Measurements from ENCODE around the gene PNPLA5. TPM values are rescaled to one million over a fixed set of nuclear protein-coding genes. Genes with fewer than 3 reads are reported as not detected.

PNPLA5 gene
- total RNA-seq, 1 experiment from 2014 or later, result 5.5 TPM

- Mint-ChIP-seq H3K4me1 (peaks cover 30 to 37% of the 10 kb centered on the region in 2 experiments), H3K9me3 (no peaks in the 10 kb centered on the region; a peak in 1 of 5 replicates), H3K27ac (no peak overlapping the region)
Measured at GRCh38 chr22:43926349-43926710, 34.5 kb upstream of the PNPLA5 start.

More at GRCh38 chr22:43926349-43926710, 34.5 kb upstream of the PNPLA5 start:
- Histone ChIP-seq H4K20me1 (ENCODE audit: control insufficient read depth, insufficient read depth, insufficient read length) (no peaks in the 10 kb centered on the region), H3K4me1 (ENCODE audit: insufficient read depth, low read length) (peaks cover 3% of the 10 kb centered on the region; the same call in 1 of the 2 replicates), H4K5ac (ENCODE audit: insufficient read length, low read depth, low read length) (no peak overlapping the region), H3K23me2 (ENCODE audit: insufficient read length, low read depth, low read length, poor library complexity, severe bottlenecking) (peaks cover 3% of the 10 kb centered on the region), H3T11ph (ENCODE audit: low read length) (no peak overlapping the region), H3K27me3 (ENCODE audit: insufficient read depth, low read length) (no peaks in the 10 kb centered on the region), H3K18ac (ENCODE audit: insufficient read length, low read depth, low read length) (no peak overlapping the region), H2BK20ac (ENCODE audit: low read depth, low read length, poor library complexity, severe bottlenecking) (no peak overlapping the region), H3K79me2 (ENCODE audit: insufficient read depth, low read length) (no peaks in the 10 kb centered on the region; the same call in 1 of the 2 replicates), H3K27ac (ENCODE audit: insufficient read length, low read depth, low read length) (no peak overlapping the region), H4K8ac (replicated peaks; ENCODE audit: insufficient read length, low read depth, low read length) (no peak overlapping the region), H4K91ac (ENCODE audit: insufficient read length, low read depth, low read length) (no peak overlapping the region), H3K14ac (ENCODE audit: insufficient read depth, low read length) (no peak overlapping the region), H3K4ac (ENCODE audit: low read depth, low read length) (no peak overlapping the region), H3K56ac (ENCODE audit: insufficient read length, low read depth, low read length) (no peak overlapping the region), H3K79me1 (ENCODE audit: insufficient read depth, low read depth, low read length, poor library complexity, severe bottlenecking) (no peaks in the 10 kb centered on the region), H2AFZ (ENCODE audit: low read length) (no peak overlapping the region), H2BK120ac (ENCODE audit: low read depth, low read length, poor library complexity, severe bottlenecking) (no peak overlapping the region), H3K9me3 (ENCODE audit: control insufficient read depth, low read depth, low read length) (no peaks in the 10 kb centered on the region), H2BK12ac (ENCODE audit: insufficient read length, low read depth, low read length) (no peak overlapping the region), H2BK15ac (ENCODE audit: low read depth, low read length) (no peak overlapping the region), H2AK5ac (ENCODE audit: insufficient read length, low read length) (no peak overlapping the region), H2BK5ac (ENCODE audit: insufficient read length, low read length) (no peak overlapping the region), H3K4me2 (ENCODE audit: insufficient read depth, insufficient read length, low read length) (no peak overlapping the region), H3K9ac (ENCODE audit: extremely low read depth, insufficient read length, low read length) (no peak overlapping the region), H3K23ac (ENCODE audit: insufficient read length, low read depth, low read length) (no peak overlapping the region)
- DNase-seq, result no peak
- Mint-ChIP-seq H3K27me3 (ENCODE audit: low read depth) (no peaks in the 10 kb centered on the region), H3K36me3 (ENCODE audit: insufficient read depth in 1 of 3, low read depth in 3 of 3) (peaks cover 33 to 45% (median 43%) of the 10 kb centered on the region in 3 experiments; a peak in 6 of 7 replicates), H3K4me3 (peak overlapping the region in 1 of 2 experiments; percentile 40; a peak in 2 of 5 replicates)
- WGBS (ENCODE audit: extremely low coverage, insufficient read length, low lambda C conversion rate), result no CpG with 5 or more reads among the region's 1 CpG
- TF ChIP-seq CTCF (conservative IDR thresholded peaks at IDR 0.05), result no peak

Measured in H9 (cell line).